ENCODE results near the gene PTGDR.

PTGDR gene

GRCh38 chr14:52307376-52307775 lies 39.9 kb downstream of the PTGDR start:
- peak; percentile 31 for FAIRE-seq

DNA sequence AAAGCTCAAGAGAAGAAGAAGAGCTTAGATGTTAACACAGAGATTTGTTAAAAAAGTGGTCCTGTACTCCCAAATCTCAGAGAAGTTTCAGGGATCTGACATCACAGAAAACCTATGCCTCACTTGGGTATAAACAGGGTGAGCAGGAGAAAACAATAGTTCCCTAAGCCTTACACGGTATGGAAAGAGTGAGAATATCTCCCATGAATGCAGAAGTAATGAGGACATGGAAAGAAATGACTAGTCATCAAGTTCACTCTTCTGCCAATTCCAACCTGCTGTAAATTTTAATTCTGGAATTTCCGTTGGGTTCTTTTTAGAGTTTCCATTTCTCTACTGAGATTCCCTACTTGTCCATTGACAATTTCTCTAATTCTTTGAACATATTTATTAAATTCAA lies 40.4 kb downstream of the PTGDR start:
- DNase-seq (ENCODE audit: insufficient read length, low spot score) (no peak), FAIRE-seq (no peak)

More at GRCh38 chr14:52307376-52307775, 39.9 kb downstream of the PTGDR start:
- DNase-seq (ENCODE audit: insufficient read length, low spot score) = no peak

DNA sequence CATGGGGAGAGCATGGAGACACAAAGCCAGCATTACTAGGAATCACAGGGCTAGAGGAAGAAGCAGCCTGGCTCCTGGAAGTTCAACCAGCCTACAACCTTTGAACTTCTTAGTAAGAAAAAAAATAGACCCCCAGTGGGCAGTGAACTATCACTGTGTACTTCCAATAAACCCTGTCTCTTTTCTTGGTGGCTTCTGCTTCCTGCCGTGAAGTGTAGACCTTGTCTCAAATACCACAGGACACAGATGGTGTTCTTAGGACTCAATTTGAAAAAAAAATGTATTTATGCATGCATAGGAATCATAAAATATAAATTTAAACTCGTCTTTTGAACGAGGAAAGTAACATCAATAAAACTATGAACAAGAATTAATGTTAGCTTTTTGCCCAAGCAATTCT lies 43.0 kb downstream of the PTGDR start:
- DNase-seq (ENCODE audit: insufficient read length, low spot score) = no peak
- no peak for FAIRE-seq

- FAIRE-seq (no peak), DNase-seq (ENCODE audit: insufficient read length, low spot score) (no peak)
Observed at GRCh38 chr14:52312931-52313355, 45.4 kb downstream of the PTGDR start.

DNA sequence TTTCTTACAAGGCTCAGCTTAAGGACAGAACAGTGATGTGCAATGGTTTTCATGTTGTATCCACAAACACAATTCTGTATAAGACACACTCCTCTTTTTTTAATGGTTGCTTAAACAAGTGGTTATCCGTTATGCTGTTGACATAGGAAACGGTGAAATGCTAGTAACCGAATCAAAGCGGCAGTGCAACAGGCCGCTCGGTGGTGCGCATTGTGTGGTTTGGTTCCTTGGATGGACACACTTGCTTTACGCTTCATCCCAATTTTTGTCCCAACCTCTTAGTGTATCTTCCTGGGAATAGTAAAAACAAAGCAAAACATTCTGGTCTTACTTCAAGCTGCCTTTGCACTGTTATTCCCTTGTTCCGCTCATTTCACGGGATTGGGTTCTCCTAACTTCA lies 46.0 kb downstream of the PTGDR start:
- no peak for DNase-seq (ENCODE audit: insufficient read length, low spot score)
- peak; percentile 54 for FAIRE-seq

- FAIRE-seq (peak; percentile 98), DNase-seq (ENCODE audit: insufficient read length, low spot score) (peak; percentile 90)
Observed at GRCh38 chr14:52313903-52314594, 46.6 kb downstream of the PTGDR start, which contains the start of gene PTGER2. PTGER2 (plus strand) TSS chr14:52314312; CDS start chr14:52314549, 237 bp downstream.

GRCh38 chr14:52314595-52315354 lies 47.3 kb downstream of the PTGDR start:
- DNase-seq (ENCODE audit: insufficient read length, low spot score) = peak; percentile 50
- peak; percentile 94 for FAIRE-seq

DNA sequence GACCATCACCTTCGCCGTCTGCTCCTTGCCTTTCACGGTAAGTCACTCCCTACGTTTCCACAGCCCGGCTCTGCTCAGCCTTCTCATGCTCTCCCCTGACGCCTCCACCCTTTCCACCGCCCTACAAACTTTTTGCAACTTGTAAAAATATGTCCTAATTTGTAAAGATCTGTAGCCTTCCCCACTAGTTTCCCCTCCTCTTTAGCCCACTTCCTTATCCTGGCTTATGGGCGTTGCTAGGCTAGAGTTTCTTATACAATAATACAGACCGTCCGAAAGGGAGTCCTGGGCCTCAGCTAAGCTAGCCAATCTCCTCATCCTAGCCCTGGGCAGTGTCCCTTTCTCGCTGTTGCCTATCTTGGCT lies 47.8 kb downstream of the PTGDR start:
- FAIRE-seq = no peak
- no peak for DNase-seq (ENCODE audit: insufficient read length, low spot score)

GRCh38 chr14:52318062-52318461 lies 50.6 kb downstream of the PTGDR start:
- FAIRE-seq = no peak
- no peak for DNase-seq (ENCODE audit: insufficient read length, low spot score)

DNA sequence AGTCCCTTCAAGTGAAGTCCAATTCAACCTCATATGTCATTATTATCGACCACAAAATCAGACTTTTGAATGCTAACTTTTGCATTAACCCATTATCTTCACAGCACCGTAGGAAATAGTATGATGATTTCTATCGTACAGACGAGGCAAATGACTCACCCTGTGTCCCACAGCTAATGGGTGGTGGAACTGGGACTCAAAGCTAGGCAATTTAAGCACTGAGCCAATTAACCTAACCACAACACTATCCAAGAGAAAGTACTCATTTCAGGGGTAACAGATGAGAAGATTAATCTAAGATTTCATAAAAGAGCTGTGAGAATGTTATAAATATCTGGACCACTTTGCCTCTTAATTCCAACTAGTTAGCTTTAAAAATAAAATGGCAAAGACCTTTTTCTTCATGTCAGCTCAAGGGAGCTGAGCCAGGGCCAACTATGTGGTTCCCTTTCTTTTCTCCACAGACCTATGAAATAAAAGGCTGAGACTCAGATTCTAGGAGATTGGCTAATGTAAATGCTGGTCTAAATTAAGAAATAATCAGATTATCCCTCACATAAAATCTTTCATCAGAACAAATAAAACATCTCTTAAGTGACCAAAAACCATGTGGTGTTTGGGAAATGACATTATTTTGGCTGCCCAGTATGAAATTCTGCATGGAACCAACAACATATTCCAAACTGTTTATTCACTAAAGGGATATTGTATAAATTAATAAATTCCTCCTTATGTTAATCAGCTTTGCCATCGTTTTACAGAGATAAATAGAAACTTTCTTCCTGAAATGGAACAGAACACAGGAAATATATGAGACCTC lies 51.5 kb downstream of the PTGDR start:
- FAIRE-seq = peak; percentile 16
- DNase-seq (ENCODE audit: insufficient read length, low spot score) = no peak

- DNase-seq (ENCODE audit: insufficient read length, low spot score) (no peak), FAIRE-seq (no peak)
Observed at GRCh38 chr14:52319919-52320318, 52.4 kb downstream of the PTGDR start.

DNA sequence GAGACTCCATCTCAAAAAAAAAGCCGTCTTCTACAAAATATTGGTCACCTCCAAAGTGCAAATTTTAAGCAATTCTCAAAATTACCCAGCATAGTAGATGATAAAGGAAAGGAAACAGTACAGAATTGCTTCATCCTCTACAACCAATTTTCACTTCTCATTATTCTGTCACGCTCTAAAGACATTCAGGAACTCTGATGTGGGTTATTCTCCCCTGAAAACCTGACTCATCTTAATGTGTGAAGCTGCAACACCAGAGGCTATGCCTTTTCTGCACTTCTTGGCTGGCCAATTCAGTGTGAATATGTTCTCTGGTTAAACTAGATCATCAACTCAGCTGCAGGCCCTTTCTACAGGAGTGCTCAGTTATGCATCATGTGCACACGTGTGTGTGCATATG lies 57.6 kb downstream of the PTGDR start:
- no peak for DNase-seq (ENCODE audit: insufficient read length, low spot score)
- no peak for FAIRE-seq

GRCh38 chr14:52325630-52326029 lies 58.1 kb downstream of the PTGDR start:
- FAIRE-seq = peak; percentile 44
- no peak for DNase-seq (ENCODE audit: insufficient read length, low spot score)
